Fibroblast of gingiva (primary cell): Measurements from ENCODE around the gene NCOA1.
"Not testable (repeated sequence)": the region's sequence is repeated elsewhere in the genome, so short reads cannot be mapped to it uniquely, and the experiment has no call there.

Source experiments
- DNase-seq: peaks from one replicate; pipeline ENCODE4 v3.0.0-alpha.2; 2011; ENCODE audit warnings: low read depth

The NCOA1 gene

DNA sequence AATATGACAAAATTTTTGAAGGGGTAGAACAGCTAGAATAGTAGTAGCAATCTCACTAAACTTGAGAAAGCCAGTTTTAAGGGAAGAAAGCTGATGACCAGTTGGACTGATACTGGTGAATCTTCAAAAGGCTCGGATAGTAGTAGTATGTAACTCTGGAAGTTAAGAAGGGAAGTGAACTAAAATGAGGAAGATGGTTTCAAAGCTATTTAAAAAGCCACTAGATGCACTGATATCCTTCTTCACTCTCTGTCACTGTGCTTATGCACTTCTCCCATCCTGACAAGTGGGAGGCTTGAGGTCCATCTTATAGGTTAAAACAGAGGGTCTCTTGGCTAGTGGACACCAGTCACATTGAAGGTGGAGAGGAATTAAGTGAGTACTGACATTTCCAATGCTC lies 141.1 kb downstream of the NCOA1 start:
- no peak for DNase-seq

DNA sequence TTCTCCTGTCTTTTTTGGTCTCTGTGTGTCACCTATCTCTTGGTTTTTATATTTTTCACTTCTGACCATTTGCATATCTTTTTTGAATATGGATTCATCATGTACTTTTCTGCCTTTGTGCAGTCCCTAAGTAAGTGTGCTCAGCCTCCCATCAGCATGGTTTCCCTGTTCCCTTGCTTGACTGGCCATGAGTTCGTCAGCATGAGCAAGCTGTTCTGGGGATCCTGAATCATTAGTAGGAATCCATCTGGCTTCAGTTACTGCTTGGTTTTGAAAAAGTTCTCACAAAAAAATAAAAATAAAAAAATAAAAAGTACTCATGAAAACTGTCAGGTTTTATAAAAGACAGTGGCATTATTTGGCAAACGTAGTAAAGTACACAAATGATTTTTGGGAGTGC lies 144.1 kb downstream of the NCOA1 start:
- DNase-seq, result peak; percentile 69

GRCh38 chr2:24638568-24638967 lies 147.5 kb downstream of the NCOA1 start:
- no peak for DNase-seq

DNA sequence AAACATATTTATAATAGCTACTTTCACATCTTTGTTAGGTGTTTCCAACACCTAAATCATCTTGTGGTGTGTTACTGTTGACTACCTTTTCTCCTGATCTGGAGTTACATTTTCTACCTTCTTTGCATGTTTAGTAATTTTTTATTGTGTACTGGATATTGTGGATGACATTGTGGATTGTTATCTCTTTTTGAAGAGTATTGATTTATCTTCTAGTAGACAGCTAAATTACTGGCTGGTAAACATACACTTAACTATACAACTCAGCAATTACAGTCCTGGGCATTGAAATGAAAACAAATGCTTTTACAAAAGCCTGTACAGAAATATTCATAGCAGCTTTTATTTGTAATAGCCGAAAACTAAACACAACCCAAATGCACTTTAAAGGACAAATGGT lies 151.3 kb downstream of the NCOA1 start:
- no peak for DNase-seq

GRCh38 chr2:24643051-24643450 lies 152.0 kb downstream of the NCOA1 start:
- no peak for DNase-seq

GRCh38 chr2:24644032-24644431 lies 153.0 kb downstream of the NCOA1 start:
- DNase-seq, result no peak

DNA sequence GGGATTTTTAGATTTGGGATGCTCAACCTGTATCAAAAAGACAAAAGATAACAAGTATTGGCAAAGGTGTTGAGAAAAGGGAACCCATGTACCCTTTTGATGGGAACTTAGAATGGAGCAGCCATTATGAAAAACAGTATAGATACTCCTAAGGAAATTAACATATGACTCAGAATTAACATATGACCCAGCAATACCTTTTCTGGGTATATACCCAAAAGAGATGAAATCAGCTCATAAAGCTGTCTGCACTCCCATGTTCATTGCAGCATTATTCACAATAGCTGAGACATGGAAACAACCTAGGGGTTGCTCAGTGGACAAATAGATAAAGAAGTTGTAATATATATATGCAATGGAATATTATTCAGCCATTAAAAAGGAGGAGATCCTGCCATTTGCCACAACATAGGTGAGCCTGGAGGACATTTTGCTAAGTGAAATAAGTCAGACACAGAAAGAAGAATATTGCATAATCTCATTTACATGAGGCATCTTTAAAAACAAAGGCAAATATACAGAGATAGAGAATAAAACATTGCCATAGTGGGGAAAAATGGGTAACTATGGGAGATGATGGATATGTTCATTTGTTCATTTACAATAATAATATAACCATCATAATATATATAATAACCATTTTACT lies 160.1 kb downstream of the NCOA1 start:
- DNase-seq, result no peak

GRCh38 chr2:24651643-24652003 lies 160.6 kb downstream of the NCOA1 start:
- no peak for DNase-seq

DNA sequence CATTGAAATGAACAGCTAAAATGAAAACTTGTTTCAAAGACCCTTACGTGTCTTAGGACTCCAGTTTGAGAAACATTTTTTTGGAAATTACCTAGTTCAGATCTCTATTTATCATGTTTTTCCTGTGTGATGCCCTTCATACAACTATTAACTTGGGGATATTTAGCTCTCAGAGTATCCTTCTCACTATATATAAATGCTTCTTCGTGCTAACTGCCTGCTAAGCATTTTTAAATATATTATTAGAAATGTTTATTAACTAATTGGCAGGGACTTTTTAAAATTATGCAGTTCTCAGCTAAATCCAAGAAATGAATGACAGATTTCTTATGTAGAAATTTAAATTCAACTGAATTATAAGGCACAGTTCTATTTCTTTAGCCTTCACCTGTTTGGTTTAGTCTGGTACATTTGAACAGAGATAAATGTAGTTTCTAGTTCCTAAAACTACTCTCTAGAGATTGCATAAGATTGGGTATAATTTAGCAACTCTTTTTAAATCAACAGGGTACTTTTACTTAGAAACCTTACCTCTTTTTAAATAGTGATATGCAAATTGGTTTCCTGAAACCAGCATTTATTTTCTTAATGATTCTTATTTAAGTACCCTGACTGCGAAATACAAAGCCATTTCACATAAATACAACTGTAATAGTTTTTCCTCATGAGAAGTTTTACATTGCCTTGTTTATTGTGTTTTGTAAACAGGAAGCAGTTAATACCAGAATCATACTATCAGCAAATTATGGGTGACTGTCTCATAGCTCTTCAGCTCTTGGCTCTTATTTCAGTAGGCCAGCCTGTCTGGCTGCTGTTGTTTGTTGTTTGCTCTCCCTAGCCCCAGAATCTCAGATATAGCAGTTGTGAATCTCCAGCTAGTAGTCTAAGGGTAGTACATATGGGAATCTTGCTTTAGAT lies 161.5 kb downstream of the NCOA1 start:
- DNase-seq, result no peak

GRCh38 chr2:24657818-24658217 lies 166.8 kb downstream of the NCOA1 start:
- no peak for DNase-seq

- no peak for DNase-seq
Measured at GRCh38 chr2:24658531-24659202, 167.6 kb downstream of the NCOA1 start.

DNA sequence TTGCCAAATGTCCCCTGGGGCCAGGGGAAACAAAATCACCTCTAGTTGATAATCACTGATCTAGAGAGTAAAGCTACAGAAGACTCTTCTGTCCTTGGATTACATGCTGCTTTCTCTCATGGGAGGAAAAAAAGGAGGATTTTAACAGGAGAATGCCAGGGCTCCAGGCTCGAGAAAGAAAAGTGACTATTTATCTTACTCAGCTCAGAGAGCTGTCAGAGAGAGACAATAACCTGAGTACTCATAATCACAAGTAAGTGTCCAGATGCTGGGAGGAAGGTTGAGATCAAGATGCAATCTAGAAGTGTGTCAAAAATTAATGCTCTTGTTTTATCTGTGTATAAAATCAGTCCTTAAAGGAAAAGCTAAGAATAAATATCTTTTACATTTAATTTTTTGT lies 168.8 kb downstream of the NCOA1 start:
- DNase-seq, result no peak

DNA sequence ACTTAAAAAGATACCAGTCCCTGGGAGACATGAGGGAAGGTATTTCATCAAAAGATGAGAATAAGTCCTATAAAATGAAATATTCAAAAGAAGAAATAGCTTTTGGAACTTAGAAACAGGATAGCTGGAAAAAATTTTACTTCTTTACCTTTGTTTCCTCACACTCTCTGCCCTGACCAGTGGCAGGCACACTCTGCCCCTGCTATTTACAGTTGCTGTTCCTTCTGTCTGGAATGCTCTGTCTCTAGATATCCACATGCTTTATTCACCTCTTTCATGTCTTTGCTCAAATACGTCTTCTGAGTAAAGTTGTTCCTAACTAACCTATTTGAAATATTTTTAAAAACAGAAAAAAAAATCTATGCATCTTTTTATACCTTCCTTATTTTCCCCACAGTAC lies 176.5 kb downstream of the NCOA1 start:
- no peak for DNase-seq

DNA sequence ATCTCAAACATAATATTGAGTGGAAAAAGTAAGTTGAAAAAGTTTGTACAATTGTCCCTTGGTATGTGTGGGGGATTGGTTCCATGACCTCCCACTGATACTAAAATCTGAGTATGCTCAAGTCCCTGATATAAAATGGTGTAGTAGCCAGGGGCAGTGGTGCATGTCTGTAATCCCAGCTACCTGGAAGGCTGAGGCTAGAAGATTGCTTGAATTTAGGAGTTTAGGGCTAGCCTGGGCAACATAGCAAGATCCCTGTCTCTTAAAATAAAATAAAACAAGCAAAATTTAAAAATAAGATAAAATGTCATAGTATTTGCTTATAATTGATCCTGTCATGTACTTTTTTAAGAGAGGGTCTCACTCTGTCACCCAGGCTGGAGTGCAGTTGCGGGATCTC lies 180.2 kb downstream of the NCOA1 start:
- no peak for DNase-seq

GRCh38 chr2:24672589-24672988 lies 181.5 kb downstream of the NCOA1 start:
- DNase-seq, result no peak

- DNase-seq, result no peak
Measured at GRCh38 chr2:24675338-24675737, 184.3 kb downstream of the NCOA1 start.

GRCh38 chr2:24676493-24676892 lies 185.4 kb downstream of the NCOA1 start:
- no peak for DNase-seq

GRCh38 chr2:24678066-24678465 lies 187.0 kb downstream of the NCOA1 start:
- DNase-seq, result not testable (repeated sequence)

GRCh38 chr2:24680196-24680595 lies 189.1 kb downstream of the NCOA1 start:
- DNase-seq, result no peak

GRCh38 chr2:24682304-24682703 lies 191.2 kb downstream of the NCOA1 start:
- DNase-seq, result no peak

- DNase-seq, result no peak
Measured at GRCh38 chr2:24683408-24683807, 192.4 kb downstream of the NCOA1 start.

- no peak for DNase-seq
Measured at GRCh38 chr2:24690524-24690923, 199.5 kb downstream of the NCOA1 start.

DNA sequence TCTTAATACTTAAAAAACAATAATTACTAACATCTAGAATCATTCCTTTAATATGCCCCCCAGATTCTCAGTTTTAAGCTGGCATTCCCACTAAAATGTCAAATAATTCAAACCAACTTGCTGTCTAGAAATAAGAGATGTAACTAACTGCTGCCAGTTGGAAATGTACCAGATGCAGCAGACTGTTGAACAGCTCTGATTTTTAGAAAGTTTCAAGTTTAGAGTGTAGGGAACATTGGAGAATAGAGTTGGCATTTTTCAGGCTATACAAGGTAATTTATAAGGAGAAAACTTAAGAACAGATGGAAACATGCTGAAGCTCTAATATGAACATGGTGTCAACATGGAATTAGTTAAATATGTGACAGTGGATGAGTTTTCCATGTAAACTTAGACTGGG lies 200.8 kb downstream of the NCOA1 start:
- no peak for DNase-seq
